OCI-LY1 (cell line): Measurements from ENCODE around the gene NPAS1.

ENCODE experiments used
- H2AFZ ChIP-seq: fragments of 200-600 bp; sonication (generic), shearing (Covaris generic); 2 replicates; pipeline ENCODE4 v1.6.0; 2014; ENCODE audit warnings: antibody characterized with exemption, mild to moderate bottlenecking, low read length
- H3F3A ChIP-seq: fragments of 200-600 bp; sonication (generic), shearing (Covaris generic); 2 replicates; pipeline ENCODE4 v1.6.0; 2014; ENCODE audit warnings: mild to moderate bottlenecking, antibody characterized with exemption, low read length, moderate library complexity; ENCODE audit not compliant: insufficient read depth
- H3K27ac ChIP-seq: fragments of 200-600 bp; sonication (generic); 2 replicates; pipeline ENCODE4 v1.5.1; 2014; ENCODE audit warnings: low read length, mixed run types, mild to moderate bottlenecking, low read depth; ENCODE audit not compliant: poor library complexity, severe bottlenecking
- H3K27me3 ChIP-seq: fragments of 200-600 bp; sonication (generic); 2 replicates; pipeline ENCODE4 v1.6.0; 2014; ENCODE audit warnings: antibody characterized with exemption, mild to moderate bottlenecking, low read length, moderate library complexity; ENCODE audit not compliant: insufficient read depth
- H3K36me3 ChIP-seq: fragments of 200-600 bp; sonication (generic); 2 replicates; pipeline ENCODE4 v1.6.1; 2014; ENCODE audit warnings: mild to moderate bottlenecking, antibody characterized with exemption, low read length, moderate library complexity, mixed read lengths; ENCODE audit not compliant: insufficient read depth
- H3K4me1 ChIP-seq: fragments of 200-600 bp; sonication (generic); 2 replicates; pipeline ENCODE4 v1.5.1; 2014; ENCODE audit warnings: mild to moderate bottlenecking, low read length, moderate library complexity; ENCODE audit not compliant: insufficient read depth, severe bottlenecking
- H3K4me2 ChIP-seq: fragments of 200-600 bp; sonication (generic), shearing (Covaris generic); 2 replicates; pipeline ENCODE4 v1.6.1; 2014; ENCODE audit warnings: low read length
- H3K4me3 ChIP-seq: fragments of 200-600 bp; sonication (generic); 2 replicates; pipeline ENCODE4 v1.5.1; 2014; ENCODE audit warnings: low read length, low read depth, mild to moderate bottlenecking, mixed read lengths; ENCODE audit not compliant: poor library complexity, severe bottlenecking
- H3K79me2 ChIP-seq: fragments of 200-600 bp; shearing (Covaris generic); 2 replicates; pipeline ENCODE4 v1.6.1; 2016; ENCODE audit warnings: mixed run types, low read length, mixed read lengths; ENCODE audit not compliant: insufficient read depth
- H3K9ac ChIP-seq: fragments of 200-600 bp; sonication (generic), shearing (Covaris generic); 2 replicates; pipeline ENCODE4 v1.6.1; 2014; ENCODE audit warnings: mild to moderate bottlenecking, low read length, mixed read lengths
- H3K9me2 ChIP-seq: fragments of 200-600 bp; sonication (generic), shearing (Covaris generic); 2 replicates; pipeline ENCODE4 v1.6.1; 2014; ENCODE audit warnings: low read depth, mild to moderate bottlenecking, low read length, mixed read lengths
- H3K9me3 ChIP-seq: fragments of 200-600 bp; shearing (Covaris generic); 2 replicates; pipeline ENCODE4 v1.6.1; 2014; ENCODE audit warnings: low read length, mixed read lengths
- H4K20me1 ChIP-seq: fragments of 200-600 bp; sonication (generic), shearing (Covaris generic); 2 replicates; pipeline ENCODE4 v1.6.0; 2016; ENCODE audit warnings: mild to moderate bottlenecking, low read length; ENCODE audit not compliant: insufficient read depth
- EZH2 ChIP-seq: fragments of 200-600 bp; sonication (generic), shearing (Covaris generic); IDR thresholded peaks from 2 replicates; pipeline ENCODE4 v1.8.0; 2017; ENCODE audit warnings: borderline replicate concordance, mixed run types, mild to moderate bottlenecking, antibody characterized with exemption, low read length, moderate library complexity, mixed read lengths
- TF ChIP-seq, protein P1 (sequence below): fragments of 200-600 bp; sonication (generic), shearing (Covaris generic); IDR thresholded peaks from 2 replicates; pipeline ENCODE4 v1.5.1; 2017; ENCODE audit warnings: mild to moderate bottlenecking, antibody characterized with exemption, low read length, moderate library complexity, mixed read lengths

Gene NPAS1

DNA sequence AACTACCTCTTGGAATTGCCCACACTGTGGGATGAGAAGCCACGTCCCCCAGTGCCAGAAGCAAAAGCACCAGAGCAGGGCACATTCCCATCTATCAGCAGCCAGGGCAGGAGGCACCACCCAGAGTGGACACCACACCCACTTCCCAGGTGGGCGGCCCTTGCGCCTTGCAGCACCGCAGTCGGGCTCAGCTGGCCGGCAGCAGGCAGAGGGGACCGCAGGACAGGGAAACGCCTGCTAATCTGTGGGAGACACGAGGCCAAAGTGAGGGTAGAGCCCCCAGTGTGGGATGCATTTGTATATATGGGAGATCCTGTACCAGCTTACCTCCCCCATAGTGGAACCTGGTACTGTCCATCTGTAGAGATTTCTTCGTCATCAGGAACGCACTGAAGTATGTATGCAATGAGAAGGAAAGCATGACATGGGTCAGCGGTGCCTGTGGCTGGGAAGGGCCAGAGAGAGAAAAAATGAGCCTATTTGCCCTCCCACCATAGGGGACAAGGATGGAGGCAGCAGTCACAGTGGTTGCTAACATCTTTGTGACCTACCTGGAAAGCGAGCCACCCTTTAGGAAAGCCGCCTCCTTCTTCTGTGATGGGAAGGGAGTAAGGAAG, 30.9 kb upstream of the NPAS1 start:
- Histone ChIP-seq H3K4me3 (no peak overlapping the region), H3K27me3 (no peaks in the 10 kb centered on the region), H4K20me1 (no peaks in the 10 kb centered on the region), H3K36me3 (peaks cover 48% of the 10 kb centered on the region), H3K9ac (no peak overlapping the region), H3K4me1 (peaks cover 8% of the 10 kb centered on the region), H3K9me2 (no peaks in the 10 kb centered on the region), H3K4me2 (no peak overlapping the region), H3K27ac (no peak overlapping the region), H3F3A (no peaks in the 10 kb centered on the region), H3K79me2 (no peaks in the 10 kb centered on the region), H2AFZ (no peak overlapping the region), H3K9me3 (no peaks in the 10 kb centered on the region)
- TF ChIP-seq, protein P1, sequence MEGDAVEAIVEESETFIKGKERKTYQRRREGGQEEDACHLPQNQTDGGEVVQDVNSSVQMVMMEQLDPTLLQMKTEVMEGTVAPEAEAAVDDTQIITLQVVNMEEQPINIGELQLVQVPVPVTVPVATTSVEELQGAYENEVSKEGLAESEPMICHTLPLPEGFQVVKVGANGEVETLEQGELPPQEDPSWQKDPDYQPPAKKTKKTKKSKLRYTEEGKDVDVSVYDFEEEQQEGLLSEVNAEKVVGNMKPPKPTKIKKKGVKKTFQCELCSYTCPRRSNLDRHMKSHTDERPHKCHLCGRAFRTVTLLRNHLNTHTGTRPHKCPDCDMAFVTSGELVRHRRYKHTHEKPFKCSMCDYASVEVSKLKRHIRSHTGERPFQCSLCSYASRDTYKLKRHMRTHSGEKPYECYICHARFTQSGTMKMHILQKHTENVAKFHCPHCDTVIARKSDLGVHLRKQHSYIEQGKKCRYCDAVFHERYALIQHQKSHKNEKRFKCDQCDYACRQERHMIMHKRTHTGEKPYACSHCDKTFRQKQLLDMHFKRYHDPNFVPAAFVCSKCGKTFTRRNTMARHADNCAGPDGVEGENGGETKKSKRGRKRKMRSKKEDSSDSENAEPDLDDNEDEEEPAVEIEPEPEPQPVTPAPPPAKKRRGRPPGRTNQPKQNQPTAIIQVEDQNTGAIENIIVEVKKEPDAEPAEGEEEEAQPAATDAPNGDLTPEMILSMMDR, result no peak
- TF ChIP-seq EZH2, result no peak

DNA sequence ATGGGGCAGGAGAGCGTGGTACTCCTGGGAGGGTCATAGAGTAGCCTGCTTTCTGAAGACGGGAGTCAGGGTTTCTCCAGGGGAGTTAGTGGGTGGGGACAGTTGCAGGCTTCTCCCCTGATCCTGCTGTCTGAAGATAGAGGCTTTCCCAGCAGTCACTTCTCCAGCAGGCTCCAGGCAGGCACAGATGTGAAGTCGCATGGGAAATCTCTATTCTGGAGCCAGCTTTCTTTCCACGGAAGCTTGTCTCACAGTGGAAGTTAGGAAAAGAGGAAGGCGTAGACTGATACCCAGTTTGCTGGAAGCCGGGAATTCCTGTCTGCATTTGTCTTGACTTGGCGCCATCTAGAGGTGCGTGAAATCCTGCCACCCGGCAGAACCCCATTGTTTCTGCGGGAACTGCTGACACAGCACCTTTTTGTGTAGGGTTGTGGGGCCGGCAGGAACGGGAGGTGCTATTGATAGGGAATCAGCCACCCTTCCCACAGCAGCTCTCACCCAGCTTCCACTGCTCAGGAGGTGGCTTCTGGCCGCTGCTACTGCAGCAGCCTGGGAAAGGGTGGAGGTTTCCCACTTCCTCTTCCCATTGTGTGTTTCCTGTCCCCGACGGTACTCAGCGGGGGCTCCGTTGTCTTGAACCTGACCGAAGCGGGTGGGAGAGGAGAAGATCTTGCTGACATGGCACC, 28.5 kb upstream of the NPAS1 start:
- Histone ChIP-seq H2AFZ (no peak overlapping the region), H4K20me1 (no peaks in the 10 kb centered on the region), H3K9ac (peak overlapping the region; percentile 2; the same call in 1 of the 2 replicates), H3K4me3 (no peak overlapping the region), H3K79me2 (no peaks in the 10 kb centered on the region), H3K9me2 (no peaks in the 10 kb centered on the region), H3K36me3 (peaks cover 58% of the 10 kb centered on the region), H3K9me3 (no peaks in the 10 kb centered on the region), H3K27ac (no peak overlapping the region), H3F3A (no peaks in the 10 kb centered on the region), H3K4me1 (peaks cover 8% of the 10 kb centered on the region), H3K4me2 (no peak overlapping the region), H3K27me3 (no peaks in the 10 kb centered on the region)
- TF ChIP-seq, protein P1, result peak; percentile 95
- TF ChIP-seq EZH2, result no peak

DNA sequence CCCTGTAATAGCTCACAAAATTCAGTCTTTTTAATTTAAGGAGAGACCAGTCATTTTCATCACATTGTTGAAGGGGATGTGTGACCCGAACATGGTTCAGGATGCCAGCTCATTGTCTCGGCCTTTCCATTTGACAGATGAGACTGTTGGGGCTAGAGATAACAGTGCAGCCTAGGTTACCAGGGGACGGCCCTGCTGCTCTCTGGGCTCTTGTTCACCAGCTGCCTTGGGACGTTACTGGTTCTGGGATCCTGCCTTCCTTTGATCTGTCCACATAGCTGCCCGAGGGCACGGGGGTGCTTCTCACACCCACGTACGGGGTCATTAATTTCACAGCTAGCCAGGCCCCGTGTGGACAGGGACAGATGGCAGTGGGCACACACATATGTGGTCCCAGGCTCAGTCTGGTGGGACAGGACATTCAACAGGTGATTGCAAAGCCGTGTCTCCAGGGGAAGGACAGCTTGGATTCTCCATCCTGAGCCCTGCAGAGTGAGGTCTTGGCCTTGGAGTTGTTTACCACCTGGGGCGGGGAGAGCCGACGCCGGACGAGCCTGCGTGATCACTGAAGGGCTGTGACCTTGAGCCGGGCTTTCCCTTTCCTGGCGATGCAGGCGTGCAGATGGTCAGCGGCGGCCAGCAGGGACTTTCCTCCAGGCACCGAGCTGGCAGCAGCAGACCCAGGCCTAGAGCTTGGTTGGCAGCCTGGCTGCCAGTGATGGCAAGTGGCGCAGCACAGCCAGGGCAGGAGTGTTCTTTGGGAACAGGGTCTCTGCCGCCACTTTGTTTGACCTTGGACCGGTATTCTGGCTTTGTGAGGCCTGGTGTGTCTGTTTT, 26.7 kb upstream of the NPAS1 start:
- H3F3A ChIP-seq, result no peaks in the 10 kb centered on the region
- no peaks in the 10 kb centered on the region for H4K20me1 ChIP-seq
- H3K27ac ChIP-seq, result no peak overlapping the region
- H3K9me2 ChIP-seq, result no peaks in the 10 kb centered on the region
- no peak for TF ChIP-seq EZH2
- no peak overlapping the region for H3K4me2 ChIP-seq
- H3K9ac ChIP-seq, result no peak overlapping the region
- H3K36me3 ChIP-seq, result peaks cover 53% of the 10 kb centered on the region
- no peak overlapping the region for H2AFZ ChIP-seq
- peaks cover 8% of the 10 kb centered on the region for H3K4me1 ChIP-seq
- H3K79me2 ChIP-seq, result no peaks in the 10 kb centered on the region
- H3K4me3 ChIP-seq, result no peak overlapping the region
- no peaks in the 10 kb centered on the region for H3K27me3 ChIP-seq
- H3K9me3 ChIP-seq, result no peaks in the 10 kb centered on the region
